ENCODE results near the gene PTBP3. TPM values are rescaled to one million over a fixed set of nuclear protein-coding genes. Genes with fewer than 3 reads are reported as not detected.

Gene PTBP3
- polyA plus RNA-seq, 1 donor from 2014 or later: 36.1 TPM

- Histone ChIP-seq H3K9me2 (ENCODE audit: insufficient read depth, low read length) (no peaks in the 10 kb centered on the region), H3K4me3 (ENCODE audit: low read length) (no peak overlapping the region), H3K27me3 (ENCODE audit: insufficient read depth, low read depth, low read length) (no peaks in the 10 kb centered on the region), H3K79me2 (replicated peaks; ENCODE audit: insufficient read depth, low read length) (no peaks in the 10 kb centered on the region), H3K9me3 (ENCODE audit: low read length) (no peaks in the 10 kb centered on the region), H3K27ac (ENCODE audit: low read length) (no peak overlapping the region), H3K36me3 (ENCODE audit: insufficient read depth, low read length) (no peaks in the 10 kb centered on the region), H3F3A (ENCODE audit: insufficient read depth, low read length, poor library complexity, severe bottlenecking) (no peaks in the 10 kb centered on the region), H3K4me2 (ENCODE audit: low read length) (no peak overlapping the region), H3K9ac (ENCODE audit: low read length) (no peak overlapping the region), H4K20me1 (ENCODE audit: insufficient read depth) (no peaks in the 10 kb centered on the region), H2AFZ (ENCODE audit: low read depth, low read length) (no peak overlapping the region)
- TF ChIP-seq TAF1 (IDR thresholded peaks at IDR 0.05; ENCODE audit: low read depth) (no peak), REST (IDR thresholded peaks at IDR 0.05; ENCODE audit: borderline replicate concordance) (no peak), SMC3 (conservative IDR thresholded peaks at IDR 0.05; ENCODE audit: poor library complexity) (no peak), MXI1 (conservative IDR thresholded peaks at IDR 0.05; ENCODE audit: poor library complexity, severe bottlenecking) (no peak), EZH2 (IDR thresholded peaks at IDR 0.05; ENCODE audit: borderline replicate concordance, insufficient read depth, low read length, poor library complexity, severe bottlenecking) (no peak), CTCF (IDR thresholded peaks at IDR 0.05; ENCODE audit: poor library complexity, severe bottlenecking) (no peak), RAD21 (conservative IDR thresholded peaks at IDR 0.05) (no peak), EP300 (conservative IDR thresholded peaks at IDR 0.05; ENCODE audit: poor library complexity, severe bottlenecking) (no peak), POLR2AphosphoS5 (IDR thresholded peaks at IDR 0.05) (no peak)
Observed at GRCh38 chr9:112354081-112354743, 20.8 kb upstream of the PTBP3 start.

GRCh38 chr9:112352209-112352608 is 18.8 kb upstream of the PTBP3 start:
- H3K9me3 ChIP-seq (ENCODE audit: low read length): no peaks in the 10 kb centered on the region
- H3K9me2 ChIP-seq (ENCODE audit: insufficient read depth, low read length): no peaks in the 10 kb centered on the region
- no peaks in the 10 kb centered on the region for H3K79me2 ChIP-seq (replicated peaks; ENCODE audit: insufficient read depth, low read length)

More at GRCh38 chr9:112352209-112352608, 18.8 kb upstream of the PTBP3 start:
- TF ChIP-seq CTCF (IDR thresholded peaks at IDR 0.05; ENCODE audit: poor library complexity, severe bottlenecking) (no peak), REST (IDR thresholded peaks at IDR 0.05; ENCODE audit: borderline replicate concordance) (no peak), RAD21 (conservative IDR thresholded peaks at IDR 0.05) (no peak), SMC3 (conservative IDR thresholded peaks at IDR 0.05; ENCODE audit: poor library complexity) (no peak), MXI1 (conservative IDR thresholded peaks at IDR 0.05; ENCODE audit: poor library complexity, severe bottlenecking) (no peak), EP300 (conservative IDR thresholded peaks at IDR 0.05; ENCODE audit: poor library complexity, severe bottlenecking) (no peak), TAF1 (IDR thresholded peaks at IDR 0.05; ENCODE audit: low read depth) (no peak)
- H3K4me3 ChIP-seq (ENCODE audit: low read length): no peak overlapping the region
- H2AFZ ChIP-seq (ENCODE audit: low read depth, low read length): no peak overlapping the region
- no peak overlapping the region for H3K4me2 ChIP-seq (ENCODE audit: low read length)
- no peaks in the 10 kb centered on the region for H3K27me3 ChIP-seq (ENCODE audit: insufficient read depth, low read depth, low read length)
- H3F3A ChIP-seq (ENCODE audit: insufficient read depth, low read length, poor library complexity, severe bottlenecking): no peaks in the 10 kb centered on the region
- H4K20me1 ChIP-seq (ENCODE audit: insufficient read depth): no peaks in the 10 kb centered on the region
- no peaks in the 10 kb centered on the region for H3K36me3 ChIP-seq (ENCODE audit: insufficient read depth, low read length)
- H3K27ac ChIP-seq (ENCODE audit: low read length): no peak overlapping the region
- no peak overlapping the region for H3K9ac ChIP-seq (ENCODE audit: low read length)

Data from neural cell (in vitro differentiated cells).